Non-pigmented ciliary epithelial cell (primary cell): ENCODE measurements around the gene BARX1.
"Not testable (repeated sequence)": the region's sequence is repeated elsewhere in the genome, so short reads cannot be mapped to it uniquely, and the experiment has no call there.

ENCODE experiments used
- DNase-seq: peaks from one replicate; pipeline ENCODE4 v3.0.0-alpha.2; 2010; ENCODE audit warnings: low read depth

Gene BARX1

GRCh38 chr9:93951655-93952118 lies 3.5 kb downstream of the BARX1 start:
- no peak for DNase-seq

GRCh38 chr9:93950619-93951601 lies 4.2 kb downstream of the BARX1 start:
- DNase-seq, result no peak

- no peak for DNase-seq
These were observed 5.3 kb downstream of the BARX1 start for GRCh38 chr9:93949694-93950449.

- DNase-seq, result no peak
These were observed 6.0 kb downstream of the BARX1 start for GRCh38 chr9:93949073-93949693.

GRCh38 chr9:93948441-93949072 lies 6.6 kb downstream of the BARX1 start:
- no peak for DNase-seq

- DNase-seq, result no peak
These were observed 7.6 kb downstream of the BARX1 start for GRCh38 chr9:93947409-93948070.

GRCh38 chr9:93946338-93946712 lies 8.8 kb downstream of the BARX1 start:
- DNase-seq, result no peak

GRCh38 chr9:93945400-93946337 lies 9.5 kb downstream of the BARX1 start:
- DNase-seq, result no peak

- DNase-seq, result no peak
These were observed 11.1 kb downstream of the BARX1 start for GRCh38 chr9:93944011-93944410.

- no peak for DNase-seq
These were observed 13.0 kb downstream of the BARX1 start for GRCh38 chr9:93942161-93942560.

- no peak for DNase-seq
These were observed 13.7 kb downstream of the BARX1 start for GRCh38 chr9:93941493-93941892.

GRCh38 chr9:93940951-93941350 lies 14.2 kb downstream of the BARX1 start:
- DNase-seq, result no peak

- DNase-seq, result not testable (repeated sequence)
These were observed 15.6 kb downstream of the BARX1 start for GRCh38 chr9:93939589-93939988.

GRCh38 chr9:93937193-93937592 lies 18.0 kb downstream of the BARX1 start:
- no peak for DNase-seq

GRCh38 chr9:93931905-93932304 lies 23.2 kb downstream of the BARX1 start:
- no peak for DNase-seq

- DNase-seq, result no peak
These were observed 25.1 kb downstream of the BARX1 start for GRCh38 chr9:93930070-93930469.

GRCh38 chr9:93929231-93929630 lies 25.9 kb downstream of the BARX1 start:
- DNase-seq, result no peak

GRCh38 chr9:93922535-93922934 lies 32.6 kb downstream of the BARX1 start:
- no peak for DNase-seq

GRCh38 chr9:93920131-93920800 lies 34.9 kb downstream of the BARX1 start:
- no peak for DNase-seq

GRCh38 chr9:93918061-93918460 lies 37.1 kb downstream of the BARX1 start:
- DNase-seq, result no peak
